ENCODE results near the gene RELN. TPM values are rescaled to one million over a fixed set of nuclear protein-coding genes. Genes with fewer than 3 reads are reported as not detected.

Gene RELN
- total RNA-seq, 1 experiment from 2014 or later = 0.20 TPM

- Mint-ChIP-seq H3K9me3 (no peaks in the 10 kb centered on the region), H3K27ac (no peak overlapping the region), H3K36me3 (no peaks in the 10 kb centered on the region), H3K27me3 (ENCODE audit: low read depth) (peaks cover 74% of the 10 kb centered on the region), H3K4me1 (peaks cover 9% of the 10 kb centered on the region), H3K4me3 (peak overlapping the region; percentile 82)
- POLR2A ChIA-PET = no interaction called here
- TF ChIP-seq SP1 (CRISPR knock-in tag; conservative IDR thresholded peaks at IDR 0.05) (no peak), GRHL2 (CRISPR knock-in tag; IDR thresholded peaks at IDR 0.05; ENCODE audit: insufficient replicate concordance, severe bottlenecking) (no peak), NR1H2 (CRISPR knock-in tag; IDR thresholded peaks at IDR 0.05) (no peak), FOXP1 (CRISPR knock-in tag; IDR thresholded peaks at IDR 0.05; ENCODE audit: borderline replicate concordance) (no peak), ETV6 (CRISPR knock-in tag; IDR thresholded peaks at IDR 0.05) (no peak), ZNF423 (CRISPR knock-in tag; IDR thresholded peaks at IDR 0.05) (no peak), JUN (CRISPR knock-in tag; IDR thresholded peaks at IDR 0.05) (no peak), ATF3 (CRISPR knock-in tag; conservative IDR thresholded peaks at IDR 0.05) (no peak), HMGA2 (CRISPR knock-in tag; IDR thresholded peaks at IDR 0.05) (no peak), MAX (CRISPR knock-in tag; IDR thresholded peaks at IDR 0.05) (no peak), ESRRA (CRISPR knock-in tag; IDR thresholded peaks at IDR 0.05; ENCODE audit: borderline replicate concordance) (no peak)
- ATAC-seq (peak; percentile 66), DNase-seq (ENCODE audit: low spot score) (peak; percentile 51)
- CTCF ChIA-PET = no interaction called here
These were observed 618 bp upstream of the RELN start for GRCh38 chr7:103989785-103990767.

- POLR2A ChIA-PET = no interaction called here
- no peak for TF ChIP-seq ESRRA (CRISPR knock-in tag; IDR thresholded peaks at IDR 0.05; ENCODE audit: borderline replicate concordance)
- TF ChIP-seq NFE2L1 (CRISPR knock-in tag; IDR thresholded peaks at IDR 0.05) = 0 out of 2 replicates have a peak, but pooled peaks have one; percentile 10
- H3K9me3 Mint-ChIP-seq = no peaks in the 10 kb centered on the region
- ATAC-seq (peak; percentile 22), DNase-seq (ENCODE audit: low spot score) (peak; percentile 14)
- peak overlapping the region; percentile 75 for H3K4me3 Mint-ChIP-seq
- CTCF ChIA-PET = no interaction called here
- no peaks in the 10 kb centered on the region for H3K36me3 Mint-ChIP-seq
- H3K27me3 Mint-ChIP-seq (ENCODE audit: low read depth) = peaks cover 77% of the 10 kb centered on the region
- no peak overlapping the region for H3K27ac Mint-ChIP-seq
- H3K4me1 Mint-ChIP-seq = peaks cover 8% of the 10 kb centered on the region
These were observed 824 bp downstream of the RELN start for GRCh38 chr7:103988468-103989199.

- CTCF ChIA-PET = no interaction called here
- Mint-ChIP-seq H3K4me3 (no peak overlapping the region), H3K36me3 (no peaks in the 10 kb centered on the region)
These were observed 2.0 kb downstream of the RELN start for GRCh38 chr7:103987451-103987850.

More at GRCh38 chr7:103987451-103987850, 2.0 kb downstream of the RELN start:
- peaks cover 76% of the 10 kb centered on the region for H3K27me3 Mint-ChIP-seq (ENCODE audit: low read depth)
- ATAC-seq = no peak
- TF ChIP-seq ZNF416 (CRISPR knock-in tag; IDR thresholded peaks at IDR 0.05) (no peak), ZNF121 (CRISPR knock-in tag; IDR thresholded peaks at IDR 0.05) (no peak), TEAD1 (CRISPR knock-in tag; IDR thresholded peaks at IDR 0.05) (no peak), ZNF281 (CRISPR knock-in tag; IDR thresholded peaks at IDR 0.05) (no peak), ZNF396 (CRISPR knock-in tag; IDR thresholded peaks at IDR 0.05; ENCODE audit: borderline replicate concordance) (no peak), SP1 (CRISPR knock-in tag; conservative IDR thresholded peaks at IDR 0.05) (no peak), STAT6 (CRISPR knock-in tag; conservative IDR thresholded peaks at IDR 0.05; ENCODE audit: low read depth) (no peak), E2F1 (CRISPR knock-in tag; IDR thresholded peaks at IDR 0.05) (no peak)
- no peak overlapping the region for H3K27ac Mint-ChIP-seq
- DNase-seq (ENCODE audit: low spot score) = no peak
- H3K9me3 Mint-ChIP-seq = no peaks in the 10 kb centered on the region
- POLR2A ChIA-PET = no interaction called here
- peaks cover 6% of the 10 kb centered on the region for H3K4me1 Mint-ChIP-seq
